ENCODE results near the gene DOLPP1. TPM values are rescaled to one million over a fixed set of nuclear protein-coding genes. Genes with fewer than 3 reads are reported as not detected.
"Not testable (repeated sequence)": the region's sequence is repeated elsewhere in the genome, so short reads cannot be mapped to it uniquely, and the experiment has no call there.

DOLPP1 gene
- total RNA-seq: 10 to 100 TPM; 22.5 to 27.0 TPM

DNA sequence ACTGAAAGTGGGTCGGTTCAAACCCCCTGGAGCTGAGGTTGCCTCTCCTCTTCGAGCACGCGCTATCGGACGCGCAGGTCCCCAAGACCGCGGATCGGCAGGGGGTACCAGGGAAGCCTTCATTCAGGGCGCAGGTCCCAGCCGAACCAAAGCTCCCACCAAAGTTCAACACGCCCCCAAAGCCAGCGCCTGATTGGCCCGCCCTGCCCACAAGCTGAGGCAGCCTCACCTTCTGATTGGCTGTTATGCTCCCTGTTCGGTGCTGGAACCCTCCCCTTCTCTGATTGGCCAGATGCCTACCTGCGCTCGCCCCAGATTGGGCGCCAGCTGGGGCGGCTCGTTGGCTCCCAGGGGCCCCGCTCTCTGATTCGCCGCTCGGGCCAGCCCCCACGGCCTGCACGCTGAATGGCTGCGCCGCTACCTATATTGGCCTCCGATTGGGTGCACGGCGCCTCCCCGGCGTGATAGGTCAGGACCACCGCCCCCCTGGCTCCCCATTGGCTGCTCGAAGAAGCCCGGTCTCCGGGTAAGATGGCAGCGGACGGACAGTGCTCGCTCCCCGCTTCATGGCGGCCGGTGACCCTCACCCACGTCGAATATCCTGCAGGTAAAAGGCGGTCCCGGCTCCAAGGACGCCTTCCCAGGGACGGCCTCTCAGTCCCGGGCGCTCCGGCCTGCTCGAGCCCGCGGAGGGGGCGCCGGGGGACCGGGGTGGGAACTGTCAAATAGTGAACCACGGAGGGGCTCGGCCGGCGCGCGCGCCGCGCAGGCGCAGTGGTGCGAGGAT is at the start of gene DOLPP1:
Gene DOLPP1, plus strand, starts transcription at position 511 of the 787 bp plus-strand sequence. Its CDS starts 21 bp downstream, at position 532.
- CTCF ChIA-PET: interaction anchor here (0.9 kb wide), 1 partner anchor 51 kb away, joined by 3 read pairs; no protein-coding TSS in a partner anchor
- POLR2A ChIA-PET: interaction anchor here (0.5 to 1.1 kb wide), 6 partner anchors 8 to 1101 kb away, joined by 3 to 4 read pairs (median 3); no protein-coding TSS in a partner anchor

DNA sequence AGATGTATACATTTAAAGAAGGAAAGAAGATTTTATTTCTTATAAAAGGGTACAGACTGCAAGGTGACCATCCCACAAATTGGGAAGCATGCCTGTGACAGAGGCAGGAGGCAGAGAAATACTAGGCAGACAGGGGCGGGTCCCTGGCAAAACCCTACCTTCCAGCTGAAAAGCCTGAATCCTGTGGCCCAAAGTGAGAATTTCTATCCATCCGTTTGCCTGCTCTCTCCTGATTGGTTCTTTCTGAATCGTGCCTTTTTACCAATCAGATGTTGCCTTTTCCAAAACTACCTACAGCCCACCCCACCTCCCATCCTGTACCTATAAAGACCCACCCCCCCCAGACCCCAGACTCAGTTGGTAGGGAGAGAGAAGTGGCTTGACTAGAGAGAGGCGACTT is 49.4 kb upstream of the DOLPP1 start:
- ChIA-PET CTCF (interaction anchor here (0.8 kb wide), 1 partner anchor 57 kb away, joined by 3 read pairs; no protein-coding TSS in a partner anchor), POLR2A (no interaction called here)

GRCh38 chr9:129032541-129033159 is 48.3 kb upstream of the DOLPP1 start:
- ChIA-PET POLR2A (no interaction called here), CTCF (interaction anchor here (0.6 kb wide), 1 partner anchor 443 kb away, joined by 3 read pairs; no protein-coding TSS in a partner anchor)

DNA sequence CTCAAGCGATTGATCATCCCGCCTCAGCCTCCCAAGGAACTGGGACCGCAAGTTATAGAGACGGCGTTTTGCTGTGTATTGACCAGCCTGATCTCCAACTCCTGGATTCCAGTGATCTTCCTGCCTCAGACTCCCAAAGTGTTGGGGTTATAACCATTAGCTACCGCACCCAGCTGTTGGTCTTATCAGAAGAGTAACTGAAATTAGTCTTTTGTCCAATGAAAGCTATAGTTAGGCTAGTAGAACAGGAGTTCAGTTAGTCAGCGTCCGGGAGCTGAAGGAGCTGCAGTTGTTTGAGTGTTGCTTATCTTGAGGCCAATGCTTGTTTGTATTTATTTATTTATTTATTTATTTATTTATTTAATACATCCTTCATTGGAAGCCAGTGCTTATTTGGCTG is 47.7 kb upstream of the DOLPP1 start:
- POLR2A ChIA-PET: no interaction called here
- CTCF ChIA-PET: no interaction called here

GRCh38 chr9:129035838-129036237 is 45.1 kb upstream of the DOLPP1 start:
- CTCF ChIA-PET: not testable (repeated sequence)
- POLR2A ChIA-PET: interaction anchor here (0.6 to 1.3 kb wide), 4 partner anchors 7 to 1693 kb away, joined by 4 to 6 read pairs (median 4); no protein-coding TSS in a partner anchor

- POLR2A ChIA-PET: interaction anchor here (0.6 to 1.3 kb wide), 4 partner anchors 8 to 1693 kb away, joined by 4 to 6 read pairs (median 4); no protein-coding TSS in a partner anchor
Measured at GRCh38 chr9:129036241-129036922, 44.5 kb upstream of the DOLPP1 start, which contains the start of gene MIGA2. Gene MIGA2, plus strand, starts transcription at chr9:129036626. Its CDS starts 3,969 bp downstream, at chr9:129040595.

GRCh38 chr9:129036923-129037766 is 43.8 kb upstream of the DOLPP1 start:
- ChIA-PET POLR2A (interaction anchor here (1.0 to 1.3 kb wide), 3 partner anchors 9 to 33 kb away, joined by 4 to 6 read pairs (median 5); no protein-coding TSS in a partner anchor), CTCF (no interaction called here)

More at GRCh38 chr9:129036241-129036922, 44.5 kb upstream of the DOLPP1 start, which contains the start of gene MIGA2:
- CTCF ChIA-PET: no interaction called here

DNA sequence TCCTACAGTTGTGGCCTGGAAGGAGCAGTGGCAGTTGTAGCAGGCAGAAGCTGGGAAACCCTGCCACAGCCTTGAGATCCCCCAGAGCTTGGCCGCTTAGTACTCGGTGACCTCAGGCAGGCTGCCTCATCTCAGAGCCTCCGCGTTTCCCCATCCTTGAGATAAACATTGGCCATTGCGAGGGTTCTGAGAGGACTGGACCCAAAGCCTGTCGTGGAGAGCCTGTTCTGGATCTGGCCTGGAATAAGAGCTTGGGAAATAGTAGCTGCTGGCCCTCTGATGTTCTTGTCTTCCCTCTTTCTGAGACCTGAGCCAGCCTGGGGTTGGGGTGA is 43.2 kb upstream of the DOLPP1 start:
- CTCF ChIA-PET: interaction anchor here (1.1 kb wide), 1 partner anchor 9 kb away, joined by 5 read pairs; no protein-coding TSS in a partner anchor
- POLR2A ChIA-PET: interaction anchor here (1.1 kb wide), 1 partner anchor 10 kb away, joined by 4 read pairs; the partner anchor contains the start of gene SH3GLB2

DNA sequence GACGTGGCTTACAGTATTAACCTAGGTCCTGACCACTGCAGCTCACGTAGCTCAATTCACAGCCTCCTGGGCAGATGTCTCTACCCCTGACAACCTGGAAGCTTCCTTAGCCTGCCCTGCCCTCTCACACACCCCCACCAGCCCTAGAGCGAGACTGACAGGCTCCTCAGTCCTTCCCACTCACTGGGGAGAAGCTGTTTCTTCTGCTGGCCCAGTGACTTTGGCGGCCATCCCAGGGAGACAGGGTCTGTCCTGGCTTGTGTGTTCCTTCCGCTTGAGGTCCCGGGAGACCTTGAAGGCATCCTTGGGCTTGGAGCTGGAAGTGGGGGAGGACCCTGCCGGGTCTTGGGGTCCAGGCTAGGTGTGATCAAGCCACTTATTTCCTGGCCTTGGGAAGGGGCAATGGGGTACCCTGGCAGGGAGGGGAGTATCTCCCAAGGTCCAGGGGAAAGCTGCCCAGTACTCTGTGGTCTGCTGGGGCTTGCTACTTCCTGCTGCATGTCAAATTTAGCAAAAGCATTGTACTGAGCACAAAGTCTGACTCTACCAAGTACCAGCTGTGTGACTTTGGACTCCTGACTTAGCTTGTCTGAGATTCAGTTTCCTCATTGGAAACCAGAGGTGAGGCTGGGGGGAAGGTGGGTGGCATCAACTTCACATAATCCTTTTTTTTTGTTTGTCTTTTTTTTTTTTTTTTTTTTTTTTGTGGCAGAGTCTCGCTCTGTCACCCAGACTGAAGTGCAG is 42.6 kb upstream of the DOLPP1 start:
- CTCF ChIA-PET: interaction anchor here (0.6 to 1.1 kb wide), 4 partner anchors 9 to 489 kb away, joined by 3 to 5 read pairs (median 4); no protein-coding TSS in a partner anchor

DNA sequence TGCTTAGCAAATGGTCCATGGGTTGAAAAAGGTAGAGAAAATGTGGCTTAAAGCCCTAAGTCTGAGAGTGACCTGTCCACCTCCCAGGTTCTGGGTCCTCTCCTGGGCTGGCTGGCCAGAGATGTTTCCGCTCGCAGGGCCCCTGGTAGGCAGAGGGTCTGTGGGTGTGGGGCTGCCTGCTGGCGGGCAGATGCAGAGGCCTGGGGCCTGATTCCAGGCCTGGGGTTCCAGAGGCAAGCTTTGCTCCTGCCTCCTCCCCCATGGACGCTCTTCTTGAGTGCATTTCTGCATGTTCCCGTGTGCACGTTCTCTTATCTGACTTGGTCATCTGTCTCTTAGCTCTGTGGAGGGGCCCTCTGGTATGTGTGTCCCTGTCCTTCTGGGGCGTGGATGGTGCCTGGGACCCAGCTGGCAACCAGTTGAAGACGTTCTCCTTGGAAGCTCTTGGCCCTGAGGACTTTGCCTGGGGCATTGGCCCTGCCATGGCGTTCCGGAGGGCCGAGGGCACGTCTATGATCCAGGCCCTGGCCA is 40.7 kb upstream of the DOLPP1 start:
- ChIA-PET POLR2A (interaction anchor here (0.5 kb wide), 1 partner anchor 79 kb away, joined by 6 read pairs; no protein-coding TSS in a partner anchor), CTCF (no interaction called here)

More for the DNA sequence above, 42.6 kb upstream of the DOLPP1 start:
- POLR2A ChIA-PET: interaction anchor here (0.6 to 1.1 kb wide), 3 partner anchors 10 to 116 kb away, joined by 4 to 8 read pairs (median 4); partner anchors contain the start of gene SH3GLB2

DNA sequence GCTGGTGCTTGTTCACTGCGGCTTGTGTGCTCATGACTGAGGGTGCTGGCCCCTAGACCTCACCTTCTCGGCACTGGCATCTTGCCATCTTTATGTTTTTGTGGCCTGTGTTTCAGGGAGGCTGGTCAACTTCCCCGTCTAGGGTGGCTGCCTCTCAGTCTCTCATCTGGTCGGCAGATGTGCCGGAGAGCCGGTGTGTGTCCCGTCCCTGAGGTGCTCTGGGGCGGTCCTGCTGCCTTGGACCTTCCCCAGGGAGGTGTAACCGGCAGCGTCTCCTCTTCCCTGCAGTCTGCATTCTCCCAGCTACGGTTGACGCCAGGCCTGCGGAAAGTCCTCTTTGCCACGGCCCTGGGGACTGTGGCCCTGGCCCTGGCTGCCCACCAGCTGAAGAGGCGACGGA is 38.9 kb upstream of the DOLPP1 start:
- POLR2A ChIA-PET: no interaction called here
- CTCF ChIA-PET: no interaction called here

GRCh38 chr9:129052592-129052991 is 28.3 kb upstream of the DOLPP1 start:
- ChIA-PET CTCF (no interaction called here), POLR2A (no interaction called here)

DNA sequence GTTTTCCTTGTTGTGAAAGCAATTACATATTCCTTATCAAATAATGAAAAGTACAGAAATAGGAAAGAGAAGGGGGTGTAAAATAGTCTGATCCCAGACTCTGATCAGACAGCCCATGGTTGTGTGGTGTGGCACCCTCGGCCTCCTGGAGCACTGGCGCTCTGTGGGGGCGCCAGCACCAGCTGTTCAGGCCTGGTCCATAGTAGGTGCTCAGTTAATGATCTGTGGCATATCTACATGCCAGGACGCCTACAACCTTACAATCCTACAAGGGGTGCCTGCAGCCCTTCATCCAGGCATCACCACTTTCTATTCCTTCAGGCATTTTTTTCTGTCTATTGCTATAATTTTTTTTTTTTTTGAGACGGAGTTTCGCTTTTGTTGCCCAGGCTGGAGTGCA is 27.9 kb upstream of the DOLPP1 start:
- ChIA-PET CTCF (no interaction called here), POLR2A (no interaction called here)

GRCh38 chr9:129054163-129054851 is 26.6 kb upstream of the DOLPP1 start:
- ChIA-PET CTCF (interaction anchor here (0.6 kb wide), 1 partner anchor 631 kb away, joined by 3 read pairs; no protein-coding TSS in a partner anchor), POLR2A (interaction anchor here (0.6 kb wide), 1 partner anchor 34 kb away, joined by 3 read pairs; no protein-coding TSS in a partner anchor)

GRCh38 chr9:129058965-129059795 is 21.7 kb upstream of the DOLPP1 start:
- CTCF ChIA-PET: no interaction called here
- POLR2A ChIA-PET: no interaction called here
